H9 (cell line): Measurements from ENCODE around the gene EDN3. TPM values are rescaled to one million over a fixed set of nuclear protein-coding genes. Genes with fewer than 3 reads are reported as not detected.

Experiments
- DNase-seq: peaks from one replicate; pipeline ENCODE4 v3.0.0-alpha.2; 2017
- H2AFZ ChIP-seq: one replicate; pipeline ENCODE4 v1.6.1; 2013; ENCODE audit warnings: mild to moderate bottlenecking, low read length, control low read depth, moderate library complexity
- H2AK5ac ChIP-seq: 2 replicates; pipeline ENCODE4 v1.6.1; 2013; ENCODE audit warnings: low read length, control low read depth, mixed read lengths; ENCODE audit not compliant: insufficient read length
- H2BK120ac ChIP-seq: one replicate; pipeline ENCODE4 v1.6.1; 2013; ENCODE audit warnings: low read depth, mild to moderate bottlenecking, low read length, control low read depth, inconsistent platforms; ENCODE audit not compliant: poor library complexity, severe bottlenecking
- H2BK12ac ChIP-seq: 2 replicates; pipeline ENCODE4 v1.6.1; 2013; ENCODE audit warnings: low read length, control low read depth, mixed read lengths, low read depth; ENCODE audit not compliant: insufficient read length
- H2BK15ac ChIP-seq: 2 replicates; pipeline ENCODE4 v1.6.1; 2013; ENCODE audit warnings: low read depth, low read length, control low read depth
- H2BK20ac ChIP-seq: one replicate; pipeline ENCODE4 v1.6.1; 2013; ENCODE audit warnings: low read depth, mild to moderate bottlenecking, low read length, control low read depth, inconsistent platforms; ENCODE audit not compliant: poor library complexity, severe bottlenecking
- H2BK5ac ChIP-seq: 2 replicates; pipeline ENCODE4 v1.6.1; 2013; ENCODE audit warnings: low read length, control low read depth, mixed read lengths; ENCODE audit not compliant: insufficient read length
- H3K14ac ChIP-seq: 2 replicates; pipeline ENCODE4 v1.6.1; 2013; ENCODE audit warnings: low read length, control low read depth; ENCODE audit not compliant: insufficient read depth
- H3K18ac ChIP-seq: 2 replicates; pipeline ENCODE4 v1.6.1; 2013; ENCODE audit warnings: low read depth, mild to moderate bottlenecking, mixed read lengths, low read length, control low read depth; ENCODE audit not compliant: insufficient read length
- H3K23ac ChIP-seq: 2 replicates; pipeline ENCODE4 v1.6.1; 2013; ENCODE audit warnings: low read length, control low read depth, mixed read lengths, low read depth; ENCODE audit not compliant: insufficient read length
- H3K23me2 ChIP-seq: 2 replicates; pipeline ENCODE4 v1.6.1; 2013; ENCODE audit warnings: low read depth, mild to moderate bottlenecking, mixed read lengths, low read length, control low read depth; ENCODE audit not compliant: insufficient read length, poor library complexity, severe bottlenecking
- H3K27ac ChIP-seq: 2 replicates; pipeline ENCODE4 v1.5.1; 2013; ENCODE audit warnings: low read length, control low read depth, mixed read lengths, low read depth; ENCODE audit not compliant: insufficient read length
- H3K27me3 ChIP-seq: 2 replicates; pipeline ENCODE4 v1.6.1; 2013; ENCODE audit warnings: low read length, control low read depth, inconsistent platforms; ENCODE audit not compliant: insufficient read depth
- H3K4ac ChIP-seq: 2 replicates; pipeline ENCODE4 v1.6.1; 2013; ENCODE audit warnings: low read depth, mild to moderate bottlenecking, control low read depth, inconsistent platforms, low read length, moderate library complexity
- H3K4me1 ChIP-seq: 2 replicates; pipeline ENCODE4 v1.6.1; 2013; ENCODE audit warnings: low read length, control low read depth, inconsistent platforms; ENCODE audit not compliant: insufficient read depth
- H3K4me2 ChIP-seq: 2 replicates; pipeline ENCODE4 v1.6.1; 2013; ENCODE audit warnings: low read length, control low read depth, mixed read lengths; ENCODE audit not compliant: insufficient read length, insufficient read depth
- H3K56ac ChIP-seq: 2 replicates; pipeline ENCODE4 v1.6.1; 2013; ENCODE audit warnings: low read depth, mild to moderate bottlenecking, mixed read lengths, low read length, control low read depth; ENCODE audit not compliant: insufficient read length
- H3K79me1 ChIP-seq: 2 replicates; pipeline ENCODE4 v1.6.1; 2013; ENCODE audit warnings: low read depth, mild to moderate bottlenecking, moderate library complexity, low read length, control low read depth, inconsistent platforms; ENCODE audit not compliant: insufficient read depth, poor library complexity, severe bottlenecking
- H3K79me2 ChIP-seq: 2 replicates; pipeline ENCODE4 v1.6.1; 2013; ENCODE audit warnings: low read length, control low read depth, inconsistent platforms; ENCODE audit not compliant: insufficient read depth
- H3K9ac ChIP-seq: 2 replicates; pipeline ENCODE4 v1.6.1; 2013; ENCODE audit warnings: low read length, control low read depth, mixed read lengths; ENCODE audit not compliant: insufficient read length; ENCODE audit errors: extremely low read depth
- H3K9me3 ChIP-seq: one replicate; pipeline ENCODE4 v1.6.1; 2013; ENCODE audit warnings: low read depth, low read length, inconsistent platforms; ENCODE audit not compliant: control insufficient read depth
- H3T11ph ChIP-seq: one replicate; pipeline ENCODE4 v1.6.1; 2013; ENCODE audit warnings: mild to moderate bottlenecking, low read length, control low read depth, inconsistent platforms
- H4K20me1 ChIP-seq: one replicate; pipeline ENCODE4 v1.6.1; 2013; ENCODE audit not compliant: control insufficient read depth, insufficient read length, insufficient read depth
- H4K5ac ChIP-seq: 2 replicates; pipeline ENCODE4 v1.6.1; 2013; ENCODE audit warnings: low read depth, mild to moderate bottlenecking, mixed read lengths, low read length, control low read depth; ENCODE audit not compliant: insufficient read length
- H4K8ac ChIP-seq: replicated peaks from 2 replicates; pipeline ENCODE4 v1.6.1; 2013; ENCODE audit warnings: low read length, control low read depth, mixed read lengths, low read depth; ENCODE audit not compliant: insufficient read length
- H4K91ac ChIP-seq: 2 replicates; pipeline ENCODE4 v1.6.1; 2013; ENCODE audit warnings: low read depth, mild to moderate bottlenecking, moderate library complexity, mixed read lengths, low read length, control low read depth; ENCODE audit not compliant: insufficient read length
- H3K27ac Mint-ChIP-seq, 3 experiments: 2 replicates in 2 of 3; 3 replicates in 1 of 3; pipeline ENCODE4 v1.8.0; 2020 to 2021; ENCODE audit warnings: mixed read lengths in 3 of 3, mild to moderate bottlenecking in 1 of 3, moderate library complexity in 1 of 3
- H3K27me3 Mint-ChIP-seq: 2 replicates; pipeline ENCODE4 v1.8.0; 2021; ENCODE audit warnings: low read depth, mild to moderate bottlenecking, moderate library complexity, mixed read lengths
- H3K36me3 Mint-ChIP-seq, 3 experiments: 2 replicates in 2 of 3; 3 replicates in 1 of 3; pipeline ENCODE4 v1.8.0; 2020 to 2021; ENCODE audit warnings: low read depth in 3 of 3, mixed read lengths in 3 of 3; ENCODE audit not compliant: insufficient read depth in 1 of 3
- H3K4me1 Mint-ChIP-seq, 2 experiments: 2 replicates each; pipeline ENCODE4 v1.8.0; 2020; ENCODE audit warnings: mixed read lengths in 2 of 2
- H3K4me3 Mint-ChIP-seq, 2 experiments: 2 replicates in 1 of 2; 3 replicates in 1 of 2; pipeline ENCODE4 v1.8.0; 2020 to 2021; ENCODE audit warnings: mild to moderate bottlenecking in 2 of 2, mixed read lengths in 2 of 2, moderate library complexity in 1 of 2
- H3K9me3 Mint-ChIP-seq, 2 experiments: 2 replicates in 1 of 2; 3 replicates in 1 of 2; pipeline ENCODE4 v1.8.0; 2020; ENCODE audit warnings: mild to moderate bottlenecking in 2 of 2, mixed read lengths in 2 of 2, moderate library complexity in 1 of 2
- WGBS: extraction: QIAGEN DNeasy Blood & Tissue Kit; methylation state at CpG from one replicate; pipeline ENCODE4 v1.1.7; 2013; ENCODE audit warnings: missing lambda C conversion rate, low lambda C conversion rate, mixed read lengths; ENCODE audit not compliant: insufficient read length; ENCODE audit errors: extremely low coverage; 5-methylcytosine and 5-hydroxymethylcytosine counted together
- total RNA-seq: library from RNA; stranded (reverse); gene quantifications from 2 replicates; pipeline ENCODE4 v1.2.1, GENCODE V29; 2021
- TF ChIP-seq, protein P1 (sequence below): fragments of 200-600 bp; sonication (generic); conservative IDR thresholded peaks from 3 replicates; pipeline ENCODE4 v1.8.0; 2021; ENCODE audit warnings: antibody characterized with exemption, mild to moderate bottlenecking

The EDN3 gene
- total RNA-seq, 1 experiment from 2014 or later = 0.20 TPM

DNA sequence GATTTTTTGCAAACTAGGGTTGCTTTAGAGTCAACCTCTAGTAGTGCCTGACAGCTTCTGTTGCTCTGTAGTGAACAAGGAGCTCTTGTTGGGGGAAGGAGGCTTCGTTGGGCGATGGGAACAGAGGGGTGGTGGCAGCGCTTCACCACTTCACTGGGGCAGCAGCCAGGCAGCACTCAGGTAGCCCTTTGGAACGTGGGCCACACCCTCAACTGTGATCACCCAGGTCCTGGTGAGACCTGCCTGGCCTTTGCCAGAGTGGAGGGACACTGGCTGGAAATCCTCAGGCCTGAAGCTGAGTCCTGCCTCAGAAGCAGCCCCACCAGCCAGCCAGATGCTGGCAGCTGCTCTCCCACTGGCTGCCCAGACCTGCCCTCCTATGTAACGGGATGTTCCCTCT lies 10.4 kb upstream of the EDN3 start:
- Histone ChIP-seq H4K5ac (no peak overlapping the region), H3K9ac (no peak overlapping the region), H2BK120ac (no peak overlapping the region), H3K4ac (no peak overlapping the region), H3K56ac (no peak overlapping the region), H3K27ac (no peak overlapping the region), H3K23me2 (no peaks in the 10 kb centered on the region), H4K20me1 (no peaks in the 10 kb centered on the region), H2AK5ac (no peak overlapping the region), H4K91ac (no peak overlapping the region), H2AFZ (no peak overlapping the region), H2BK12ac (no peak overlapping the region), H3K4me1 (no peaks in the 10 kb centered on the region), H3K9me3 (no peaks in the 10 kb centered on the region), H2BK15ac (no peak overlapping the region), H3K4me2 (no peak overlapping the region), H3K14ac (no peak overlapping the region), H3K27me3 (no peaks in the 10 kb centered on the region; the same call in 1 of the 2 replicates), H3K23ac (no peak overlapping the region), H3K79me2 (no peaks in the 10 kb centered on the region), H4K8ac (no peak overlapping the region), H2BK5ac (no peak overlapping the region), H3T11ph (no peak overlapping the region), H2BK20ac (no peak overlapping the region), H3K18ac (no peak overlapping the region), H3K79me1 (no peaks in the 10 kb centered on the region)
- H3K9me3 Mint-ChIP-seq = peaks cover 0 to 3% of the 10 kb centered on the region in 2 experiments; a peak in 1 of 5 replicates
- peaks cover 54% of the 10 kb centered on the region for H3K27me3 Mint-ChIP-seq
- H3K4me1 Mint-ChIP-seq = peaks cover 3 to 5% of the 10 kb centered on the region in 2 experiments; a peak in 3 of 4 replicates
- no peaks in the 10 kb centered on the region for H3K36me3 Mint-ChIP-seq
- DNase-seq = no peak
- TF ChIP-seq, protein P1, sequence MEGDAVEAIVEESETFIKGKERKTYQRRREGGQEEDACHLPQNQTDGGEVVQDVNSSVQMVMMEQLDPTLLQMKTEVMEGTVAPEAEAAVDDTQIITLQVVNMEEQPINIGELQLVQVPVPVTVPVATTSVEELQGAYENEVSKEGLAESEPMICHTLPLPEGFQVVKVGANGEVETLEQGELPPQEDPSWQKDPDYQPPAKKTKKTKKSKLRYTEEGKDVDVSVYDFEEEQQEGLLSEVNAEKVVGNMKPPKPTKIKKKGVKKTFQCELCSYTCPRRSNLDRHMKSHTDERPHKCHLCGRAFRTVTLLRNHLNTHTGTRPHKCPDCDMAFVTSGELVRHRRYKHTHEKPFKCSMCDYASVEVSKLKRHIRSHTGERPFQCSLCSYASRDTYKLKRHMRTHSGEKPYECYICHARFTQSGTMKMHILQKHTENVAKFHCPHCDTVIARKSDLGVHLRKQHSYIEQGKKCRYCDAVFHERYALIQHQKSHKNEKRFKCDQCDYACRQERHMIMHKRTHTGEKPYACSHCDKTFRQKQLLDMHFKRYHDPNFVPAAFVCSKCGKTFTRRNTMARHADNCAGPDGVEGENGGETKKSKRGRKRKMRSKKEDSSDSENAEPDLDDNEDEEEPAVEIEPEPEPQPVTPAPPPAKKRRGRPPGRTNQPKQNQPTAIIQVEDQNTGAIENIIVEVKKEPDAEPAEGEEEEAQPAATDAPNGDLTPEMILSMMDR = no peak
- H3K4me3 Mint-ChIP-seq = no peak overlapping the region
- no peak overlapping the region for H3K27ac Mint-ChIP-seq
- WGBS = no CpG with 5 or more reads among the region's 5 CpGs
